Measurements from ENCODE around the gene HDAC10.

HDAC10 gene

DNA sequence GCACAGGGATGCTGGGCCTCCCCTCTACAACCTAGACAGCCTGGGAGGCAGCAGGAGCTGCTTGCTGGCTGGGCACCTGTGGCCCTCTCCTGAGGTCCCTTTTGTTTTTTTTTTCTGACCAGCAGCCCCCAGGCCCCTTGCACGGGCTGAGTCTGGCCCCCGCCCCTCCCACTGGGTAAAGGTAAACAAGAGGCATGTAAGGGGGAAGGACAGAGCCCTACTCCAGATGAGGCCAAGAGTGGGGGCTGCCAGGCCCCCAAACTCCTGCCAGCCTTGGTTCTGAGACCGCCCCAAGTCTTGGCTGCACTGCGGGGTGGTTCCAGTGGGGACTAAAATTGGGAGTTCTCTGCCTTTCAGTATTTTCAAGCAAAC lies 47.2 kb upstream of the HDAC10 start:
- no peak for DNase-seq
- Mint-ChIP-seq H3K4me3 (no peak overlapping the region), H3K27me3 (ENCODE audit: low read depth, poor library complexity) (peaks cover 9% of the 10 kb centered on the region), H3K27ac (no peak overlapping the region), H3K9me3 (no peaks in the 10 kb centered on the region), H3K4me1 (peaks cover 46% of the 10 kb centered on the region), H3K36me3 (ENCODE audit: low read depth) (peaks cover 4% of the 10 kb centered on the region)
- TF ChIP-seq, protein P1, sequence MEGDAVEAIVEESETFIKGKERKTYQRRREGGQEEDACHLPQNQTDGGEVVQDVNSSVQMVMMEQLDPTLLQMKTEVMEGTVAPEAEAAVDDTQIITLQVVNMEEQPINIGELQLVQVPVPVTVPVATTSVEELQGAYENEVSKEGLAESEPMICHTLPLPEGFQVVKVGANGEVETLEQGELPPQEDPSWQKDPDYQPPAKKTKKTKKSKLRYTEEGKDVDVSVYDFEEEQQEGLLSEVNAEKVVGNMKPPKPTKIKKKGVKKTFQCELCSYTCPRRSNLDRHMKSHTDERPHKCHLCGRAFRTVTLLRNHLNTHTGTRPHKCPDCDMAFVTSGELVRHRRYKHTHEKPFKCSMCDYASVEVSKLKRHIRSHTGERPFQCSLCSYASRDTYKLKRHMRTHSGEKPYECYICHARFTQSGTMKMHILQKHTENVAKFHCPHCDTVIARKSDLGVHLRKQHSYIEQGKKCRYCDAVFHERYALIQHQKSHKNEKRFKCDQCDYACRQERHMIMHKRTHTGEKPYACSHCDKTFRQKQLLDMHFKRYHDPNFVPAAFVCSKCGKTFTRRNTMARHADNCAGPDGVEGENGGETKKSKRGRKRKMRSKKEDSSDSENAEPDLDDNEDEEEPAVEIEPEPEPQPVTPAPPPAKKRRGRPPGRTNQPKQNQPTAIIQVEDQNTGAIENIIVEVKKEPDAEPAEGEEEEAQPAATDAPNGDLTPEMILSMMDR (IDR thresholded peaks at IDR 0.05): no peak

DNA sequence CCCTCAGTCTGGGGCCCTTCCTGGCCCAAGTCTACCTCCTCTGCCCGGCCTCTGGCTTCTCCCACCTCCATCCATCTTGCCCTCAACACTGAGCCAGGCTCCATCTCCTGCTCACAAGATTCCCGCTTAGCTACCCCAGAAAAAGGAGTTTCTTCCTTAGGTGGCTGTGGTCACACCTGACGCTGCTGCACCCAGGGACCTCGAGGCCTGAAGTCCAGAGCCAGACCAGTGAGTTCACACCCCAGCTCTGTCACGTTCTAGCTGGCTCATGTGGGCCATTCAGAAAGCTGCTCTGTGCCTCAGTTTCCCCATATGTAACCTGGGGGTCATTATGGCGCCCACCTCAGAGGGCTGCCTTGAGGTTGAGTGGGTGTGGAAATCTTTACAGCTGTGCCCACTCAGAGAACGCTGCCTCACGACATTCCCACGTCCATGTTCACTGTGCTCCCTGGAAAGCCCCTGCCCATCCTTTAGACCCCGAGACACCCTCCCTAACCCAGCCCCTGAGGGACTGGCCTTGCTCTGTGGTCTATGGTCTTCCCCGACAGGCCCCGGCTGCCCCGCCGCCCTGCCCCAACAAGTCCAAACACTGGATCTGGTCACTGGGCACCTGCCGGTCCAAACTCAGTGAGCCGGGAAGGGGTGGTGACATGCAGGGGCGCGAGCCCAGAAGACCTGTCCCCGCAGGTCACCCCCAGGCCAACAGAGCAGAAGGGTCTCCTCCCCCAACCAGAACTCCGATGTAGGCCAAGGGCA lies 46.6 kb upstream of the HDAC10 start:
- H3K36me3 Mint-ChIP-seq (ENCODE audit: low read depth): peaks cover 4% of the 10 kb centered on the region
- no peak for DNase-seq
- H3K4me1 Mint-ChIP-seq: peaks cover 46% of the 10 kb centered on the region
- H3K9me3 Mint-ChIP-seq: no peaks in the 10 kb centered on the region
- TF ChIP-seq, protein P1 (IDR thresholded peaks at IDR 0.05): no peak
- peaks cover 9% of the 10 kb centered on the region for H3K27me3 Mint-ChIP-seq (ENCODE audit: low read depth, poor library complexity)
- no peak overlapping the region for H3K4me3 Mint-ChIP-seq
- no peak overlapping the region for H3K27ac Mint-ChIP-seq

DNA sequence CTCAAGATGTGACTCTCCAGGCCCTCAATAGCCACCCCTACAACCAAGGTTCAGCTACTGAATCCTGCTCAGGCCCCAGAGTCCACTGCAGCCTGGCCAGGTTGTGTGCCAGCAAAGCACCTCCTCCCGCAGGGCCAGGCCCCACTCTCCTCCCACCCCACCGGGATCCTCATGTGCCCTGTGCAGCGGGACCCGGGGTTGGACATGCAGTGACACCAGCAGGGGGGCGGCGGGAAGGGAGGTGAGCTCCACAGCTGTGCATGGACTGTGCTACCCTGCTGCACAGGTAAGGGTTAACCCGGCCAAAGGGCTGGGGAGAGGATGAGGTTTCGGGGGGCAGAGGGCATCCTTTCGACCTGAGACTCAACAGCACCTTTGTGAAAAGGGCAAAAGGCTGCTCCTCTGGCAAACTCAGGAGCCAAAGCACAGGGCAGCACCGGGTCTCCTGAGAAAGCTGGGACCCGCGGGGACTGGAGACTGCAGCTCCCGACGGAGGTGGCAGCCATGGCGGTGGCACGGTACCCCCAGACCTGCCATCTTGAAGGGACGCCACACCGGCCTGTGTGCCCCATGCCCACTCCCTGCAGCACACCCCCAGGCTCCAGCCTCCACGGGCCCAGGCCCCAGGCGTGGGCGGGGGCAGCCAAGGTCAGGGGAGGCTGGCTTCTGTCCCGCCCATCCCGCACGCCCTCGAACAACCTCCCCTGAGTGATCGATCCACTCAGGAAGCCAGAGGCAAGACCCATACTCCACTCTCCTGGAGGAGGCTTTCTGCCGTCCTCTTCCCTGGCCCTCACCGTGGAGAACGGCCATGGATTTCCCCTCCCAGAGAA lies 45.8 kb upstream of the HDAC10 start:
- TF ChIP-seq, protein P1 (IDR thresholded peaks at IDR 0.05): no peak
- no peak overlapping the region for H3K4me3 Mint-ChIP-seq
- no peak for DNase-seq
- H3K27me3 Mint-ChIP-seq (ENCODE audit: low read depth, poor library complexity): peaks cover 9% of the 10 kb centered on the region
- no peak overlapping the region for H3K27ac Mint-ChIP-seq
- no peaks in the 10 kb centered on the region for H3K9me3 Mint-ChIP-seq
- H3K4me1 Mint-ChIP-seq: peaks cover 46% of the 10 kb centered on the region
- H3K36me3 Mint-ChIP-seq (ENCODE audit: low read depth): peaks cover 4% of the 10 kb centered on the region

DNA sequence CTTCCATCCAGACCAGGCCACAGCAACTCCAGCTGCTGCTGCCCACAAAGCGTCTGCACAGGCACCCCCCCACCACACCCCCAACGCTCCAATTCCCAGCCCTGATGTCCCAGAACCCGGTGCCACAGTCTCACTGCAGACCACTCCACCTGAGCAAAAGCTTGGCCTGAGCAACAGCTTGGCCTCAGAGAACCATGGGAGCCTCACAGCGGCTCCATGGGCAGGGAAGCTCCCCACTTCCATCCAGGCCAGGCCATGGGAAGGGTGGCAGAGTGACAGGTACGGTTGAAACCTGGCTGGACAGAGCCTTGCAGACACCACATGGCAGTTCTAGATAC lies 43.2 kb upstream of the HDAC10 start:
- H3K27me3 Mint-ChIP-seq (ENCODE audit: low read depth, poor library complexity): peaks cover 9% of the 10 kb centered on the region
- H3K4me3 Mint-ChIP-seq: no peak overlapping the region
- no peak for DNase-seq
- TF ChIP-seq, protein P1 (IDR thresholded peaks at IDR 0.05): no peak
- no peaks in the 10 kb centered on the region for H3K9me3 Mint-ChIP-seq
- H3K36me3 Mint-ChIP-seq (ENCODE audit: low read depth): peaks cover 4% of the 10 kb centered on the region
- H3K4me1 Mint-ChIP-seq: peaks cover 36% of the 10 kb centered on the region
- H3K27ac Mint-ChIP-seq: no peak overlapping the region

DNA sequence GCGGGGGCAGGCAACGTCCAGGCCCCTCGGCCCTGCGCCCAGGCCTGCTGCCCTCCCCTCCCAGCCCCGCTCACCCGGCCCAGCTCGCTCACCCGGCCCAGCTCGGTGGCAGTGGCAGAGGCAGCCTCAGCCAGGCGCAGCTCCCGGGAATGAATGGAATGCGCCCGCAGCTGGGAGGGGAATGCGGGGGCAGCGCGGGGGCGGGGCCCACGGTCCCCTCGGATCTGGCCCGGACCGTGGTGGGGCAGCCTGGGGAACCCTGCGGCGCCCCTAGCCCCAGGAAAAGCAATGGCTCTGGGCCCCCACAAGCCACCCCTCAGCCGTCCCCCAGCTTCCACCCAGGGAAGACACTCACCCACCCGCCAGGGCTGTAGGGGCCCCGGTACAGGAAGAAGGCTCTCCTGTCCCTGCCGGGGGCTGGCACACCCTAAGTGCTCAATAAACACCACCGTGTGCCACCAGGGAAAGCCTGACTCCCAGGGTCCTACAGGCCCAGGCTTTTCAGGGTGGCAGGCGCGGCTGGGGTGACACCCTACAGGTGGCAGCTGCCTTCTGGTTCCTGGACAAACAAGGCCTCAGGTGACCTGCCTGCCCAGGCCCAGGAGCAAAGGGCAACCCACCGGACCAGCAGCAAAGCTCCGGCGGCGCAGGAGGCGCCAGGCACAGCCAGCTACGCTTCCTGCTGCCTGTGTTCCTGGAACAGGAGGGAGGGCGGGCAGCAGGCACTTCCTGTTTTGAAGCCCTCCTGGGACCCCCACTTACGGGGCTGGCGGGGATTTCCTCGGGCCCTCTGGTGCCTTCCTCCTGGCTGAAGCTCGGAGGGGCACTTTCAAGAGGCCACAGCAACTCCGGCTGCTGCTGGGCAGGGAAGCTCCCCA lies 42.6 kb upstream of the HDAC10 start:
- Mint-ChIP-seq H3K27ac (no peak overlapping the region), H3K36me3 (ENCODE audit: low read depth) (peaks cover 4% of the 10 kb centered on the region), H3K9me3 (no peaks in the 10 kb centered on the region), H3K4me1 (peaks cover 36% of the 10 kb centered on the region), H3K4me3 (no peak overlapping the region), H3K27me3 (ENCODE audit: low read depth, poor library complexity) (peaks cover 9% of the 10 kb centered on the region)
- TF ChIP-seq, protein P1 (IDR thresholded peaks at IDR 0.05): no peak
- DNase-seq: peak; percentile 85
